ENCODE data around the gene CXCR3.
A peak's percentile ranks its signal among the peaks of the same experiment; 100 is the strongest.
"Not testable (repeated sequence)": the region's sequence is repeated elsewhere in the genome, so short reads cannot be mapped to it uniquely, and the experiment has no call there.

Gene CXCR3

DNA sequence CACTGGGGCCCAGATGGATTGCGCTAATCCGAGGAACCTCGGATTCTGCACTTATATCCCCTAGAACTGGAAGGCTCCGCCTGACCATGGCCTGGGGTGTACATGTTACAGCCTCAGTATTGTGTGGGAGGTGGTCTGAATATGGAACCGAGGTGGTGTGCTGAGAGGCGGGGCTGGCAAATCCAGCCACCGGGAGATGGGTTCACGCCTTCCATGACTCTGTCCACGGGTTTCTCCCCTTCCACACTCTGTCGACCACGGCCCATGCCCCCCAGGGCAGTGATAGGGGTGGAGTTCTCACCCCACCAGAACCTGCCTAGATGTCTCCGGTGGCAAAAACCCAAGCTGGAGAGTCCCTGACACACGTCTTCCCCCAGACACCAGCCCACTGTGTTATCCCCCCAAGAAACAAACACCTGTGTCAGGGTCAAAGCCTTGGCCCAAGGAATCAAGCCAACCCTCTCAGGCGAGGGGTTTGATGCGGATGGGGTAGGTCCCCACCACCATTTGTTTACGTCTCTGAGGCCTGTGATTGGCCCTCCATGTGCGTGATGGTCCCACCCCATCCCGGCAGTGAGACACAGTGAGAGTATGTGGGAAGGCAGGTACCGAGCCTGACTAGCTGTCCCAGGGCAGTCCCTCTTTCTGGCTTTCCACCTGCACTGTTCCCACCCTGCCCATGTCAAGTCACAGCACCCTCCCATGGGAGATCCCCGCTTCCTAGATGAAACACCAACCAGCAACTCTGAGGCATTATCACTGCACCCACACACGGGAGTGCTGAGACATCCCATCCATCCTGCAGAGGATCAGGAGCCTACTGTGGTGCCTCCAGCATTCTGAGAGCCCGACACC lies 42.5 kb upstream of the CXCR3 start:
- no peaks in the 10 kb centered on the region for H3K36me3 ChIP-seq (ENCODE audit: insufficient read depth, low read length)
- H3K79me2 ChIP-seq (ENCODE audit: control insufficient read depth, insufficient read depth, low read length, unreplicated experiment) = no peaks in the 10 kb centered on the region
- no peak overlapping the region for H2AFZ ChIP-seq (ENCODE audit: low read length, unreplicated experiment)
- no peak overlapping the region for H3K4me3 ChIP-seq (ENCODE audit: low read depth, low read length)
- no peaks in the 10 kb centered on the region for H3K4me1 ChIP-seq (ENCODE audit: control insufficient read depth, insufficient read depth, low read length, unreplicated experiment)
- no peaks in the 10 kb centered on the region for H3K27me3 ChIP-seq (ENCODE audit: insufficient read depth, low read length)
- H3K27ac ChIP-seq (ENCODE audit: low read depth, low read length) = no peak overlapping the region

- Histone ChIP-seq H3K27ac (ENCODE audit: low read depth, low read length) (no peak overlapping the region), H3K27me3 (ENCODE audit: insufficient read depth, low read length) (no peaks in the 10 kb centered on the region), H3K36me3 (ENCODE audit: insufficient read depth, low read length) (no peaks in the 10 kb centered on the region), H3K4me3 (ENCODE audit: low read depth, low read length) (no peak overlapping the region), H2AFZ (ENCODE audit: low read length, unreplicated experiment) (no peak overlapping the region), H3K4me1 (ENCODE audit: control insufficient read depth, insufficient read depth, low read length, unreplicated experiment) (no peaks in the 10 kb centered on the region), H3K79me2 (ENCODE audit: control insufficient read depth, insufficient read depth, low read length, unreplicated experiment) (no peaks in the 10 kb centered on the region)
These were observed 41.6 kb upstream of the CXCR3 start for GRCh38 chrX:71659959-71660358.

GRCh38 chrX:71659342-71659741 lies 41.0 kb upstream of the CXCR3 start:
- no peak overlapping the region for H2AFZ ChIP-seq (ENCODE audit: low read length, unreplicated experiment)
- no peaks in the 10 kb centered on the region for H3K79me2 ChIP-seq (ENCODE audit: control insufficient read depth, insufficient read depth, low read length, unreplicated experiment)
- H3K27me3 ChIP-seq (ENCODE audit: insufficient read depth, low read length) = no peaks in the 10 kb centered on the region
- no peaks in the 10 kb centered on the region for H3K4me1 ChIP-seq (ENCODE audit: control insufficient read depth, insufficient read depth, low read length, unreplicated experiment)
- no peak overlapping the region for H3K4me3 ChIP-seq (ENCODE audit: low read depth, low read length)
- H3K36me3 ChIP-seq (ENCODE audit: insufficient read depth, low read length) = no peaks in the 10 kb centered on the region
- H3K27ac ChIP-seq (ENCODE audit: low read depth, low read length) = no peak overlapping the region

GRCh38 chrX:71657267-71657666 lies 39.0 kb upstream of the CXCR3 start:
- Histone ChIP-seq H3K36me3 (ENCODE audit: insufficient read depth, low read length) (no peaks in the 10 kb centered on the region), H3K79me2 (ENCODE audit: control insufficient read depth, insufficient read depth, low read length, unreplicated experiment) (no peaks in the 10 kb centered on the region)

DNA sequence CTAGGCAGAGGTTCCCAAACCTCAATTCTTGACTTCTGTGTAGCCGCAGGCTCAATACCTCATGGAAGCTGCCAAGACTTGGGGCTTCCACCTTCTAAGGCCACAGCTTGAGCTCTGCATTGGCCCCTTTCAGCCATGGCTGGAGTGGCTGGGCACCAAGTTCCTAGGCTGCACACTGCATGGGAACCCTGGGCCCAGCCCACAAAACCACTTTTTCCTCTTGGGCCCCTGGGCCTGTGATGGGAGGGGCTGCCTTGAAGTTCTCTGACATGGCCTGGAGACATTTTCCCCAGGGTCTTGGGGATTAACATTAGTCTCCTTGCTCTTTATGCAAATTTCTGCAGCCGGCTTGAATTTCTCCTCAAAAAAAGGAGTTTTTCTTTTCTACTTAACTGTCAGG lies 35.0 kb upstream of the CXCR3 start:
- no peak overlapping the region for H3K27ac ChIP-seq (ENCODE audit: low read depth, low read length)
- no peaks in the 10 kb centered on the region for H3K79me2 ChIP-seq (ENCODE audit: control insufficient read depth, insufficient read depth, low read length, unreplicated experiment)
- no peak overlapping the region for H2AFZ ChIP-seq (ENCODE audit: low read length, unreplicated experiment)
- no peaks in the 10 kb centered on the region for H3K36me3 ChIP-seq (ENCODE audit: insufficient read depth, low read length)
- no peak overlapping the region for H3K4me3 ChIP-seq (ENCODE audit: low read depth, low read length)
- H3K4me1 ChIP-seq (ENCODE audit: control insufficient read depth, insufficient read depth, low read length, unreplicated experiment) = no peaks in the 10 kb centered on the region
- H3K27me3 ChIP-seq (ENCODE audit: insufficient read depth, low read length) = no peaks in the 10 kb centered on the region

More at GRCh38 chrX:71657267-71657666, 39.0 kb upstream of the CXCR3 start:
- H3K4me3 ChIP-seq (ENCODE audit: low read depth, low read length) = no peak overlapping the region
- H3K27ac ChIP-seq (ENCODE audit: low read depth, low read length) = no peak overlapping the region
- H2AFZ ChIP-seq (ENCODE audit: low read length, unreplicated experiment) = no peak overlapping the region
- no peaks in the 10 kb centered on the region for H3K27me3 ChIP-seq (ENCODE audit: insufficient read depth, low read length)
- H3K4me1 ChIP-seq (ENCODE audit: control insufficient read depth, insufficient read depth, low read length, unreplicated experiment) = no peaks in the 10 kb centered on the region

DNA sequence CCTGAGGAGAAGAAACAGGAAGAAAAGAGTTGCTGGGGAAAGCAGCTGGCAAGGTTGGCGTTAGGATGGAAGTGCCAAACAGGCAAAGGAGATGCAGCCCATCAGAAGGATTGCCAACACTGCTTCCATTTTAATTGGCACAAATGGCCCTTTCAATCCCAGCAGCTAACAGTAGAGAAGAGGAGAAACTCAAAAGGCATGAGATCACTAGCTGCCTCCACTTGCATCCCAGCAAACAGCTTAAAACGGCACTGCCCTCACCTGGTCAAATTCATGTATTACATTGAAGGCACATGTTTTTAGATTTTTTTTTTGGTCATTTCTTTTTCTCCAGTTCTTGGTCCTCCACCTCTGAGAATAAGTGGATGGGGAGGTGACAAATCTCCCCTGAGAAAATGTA lies 34.1 kb upstream of the CXCR3 start:
- H3K27me3 ChIP-seq (ENCODE audit: insufficient read depth, low read length) = no peaks in the 10 kb centered on the region
- H3K36me3 ChIP-seq (ENCODE audit: insufficient read depth, low read length) = no peaks in the 10 kb centered on the region
- H3K79me2 ChIP-seq (ENCODE audit: control insufficient read depth, insufficient read depth, low read length, unreplicated experiment) = no peaks in the 10 kb centered on the region
- no peak overlapping the region for H3K4me3 ChIP-seq (ENCODE audit: low read depth, low read length)
- H3K27ac ChIP-seq (ENCODE audit: low read depth, low read length) = no peak overlapping the region
- H2AFZ ChIP-seq (ENCODE audit: low read length, unreplicated experiment) = no peak overlapping the region
- H3K4me1 ChIP-seq (ENCODE audit: control insufficient read depth, insufficient read depth, low read length, unreplicated experiment) = no peaks in the 10 kb centered on the region

- H3K79me2 ChIP-seq (ENCODE audit: control insufficient read depth, insufficient read depth, low read length, unreplicated experiment) = no peaks in the 10 kb centered on the region
- no peak overlapping the region for H2AFZ ChIP-seq (ENCODE audit: low read length, unreplicated experiment)
- H3K27me3 ChIP-seq (ENCODE audit: insufficient read depth, low read length) = no peaks in the 10 kb centered on the region
- no peak overlapping the region for H3K4me3 ChIP-seq (ENCODE audit: low read depth, low read length)
- H3K27ac ChIP-seq (ENCODE audit: low read depth, low read length) = no peak overlapping the region
- H3K36me3 ChIP-seq (ENCODE audit: insufficient read depth, low read length) = no peaks in the 10 kb centered on the region
- no peaks in the 10 kb centered on the region for H3K4me1 ChIP-seq (ENCODE audit: control insufficient read depth, insufficient read depth, low read length, unreplicated experiment)
These were observed 32.1 kb upstream of the CXCR3 start for GRCh38 chrX:71650333-71650969.

DNA sequence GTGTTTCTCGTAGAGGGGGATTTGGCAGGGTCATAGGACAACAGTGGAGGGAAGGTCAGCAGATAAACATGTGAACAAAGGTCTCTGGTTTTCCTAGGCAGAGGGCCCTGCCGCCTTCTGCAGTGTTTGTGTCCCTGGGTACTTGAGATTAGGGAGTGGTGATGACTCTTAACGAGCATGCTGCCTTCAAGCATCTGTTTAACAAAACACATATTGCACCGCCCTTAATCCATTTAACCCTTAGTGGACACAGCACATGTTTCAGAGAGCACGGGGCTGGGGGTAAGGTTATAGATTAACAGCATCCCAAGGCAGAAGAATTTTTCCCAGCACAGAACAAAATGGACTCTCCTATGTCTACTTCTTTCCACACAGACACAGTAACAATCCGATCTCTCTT lies 26.1 kb upstream of the CXCR3 start:
- H3K4me1 ChIP-seq (ENCODE audit: control insufficient read depth, insufficient read depth, low read length, unreplicated experiment); H3K27me3 ChIP-seq (ENCODE audit: insufficient read depth, low read length); H2AFZ ChIP-seq (ENCODE audit: low read length, unreplicated experiment); H3K36me3 ChIP-seq (ENCODE audit: insufficient read depth, low read length); H3K27ac ChIP-seq (ENCODE audit: low read depth, low read length); H3K79me2 ChIP-seq (ENCODE audit: control insufficient read depth, insufficient read depth, low read length, unreplicated experiment); H3K4me3 ChIP-seq (ENCODE audit: low read depth, low read length): not testable (repeated sequence)

- Histone ChIP-seq H3K27ac (ENCODE audit: low read depth, low read length) (no peak overlapping the region), H3K4me3 (ENCODE audit: low read depth, low read length) (no peak overlapping the region), H2AFZ (ENCODE audit: low read length, unreplicated experiment) (no peak overlapping the region), H3K27me3 (ENCODE audit: insufficient read depth, low read length) (no peaks in the 10 kb centered on the region), H3K79me2 (ENCODE audit: control insufficient read depth, insufficient read depth, low read length, unreplicated experiment) (no peaks in the 10 kb centered on the region), H3K4me1 (ENCODE audit: control insufficient read depth, insufficient read depth, low read length, unreplicated experiment) (peaks cover 19% of the 10 kb centered on the region), H3K36me3 (ENCODE audit: insufficient read depth, low read length) (no peaks in the 10 kb centered on the region)
These were observed 21.7 kb upstream of the CXCR3 start for GRCh38 chrX:71640002-71640401.

GRCh38 chrX:71638409-71638808 lies 20.1 kb upstream of the CXCR3 start:
- no peaks in the 10 kb centered on the region for H3K36me3 ChIP-seq (ENCODE audit: insufficient read depth, low read length)
- H3K27me3 ChIP-seq (ENCODE audit: insufficient read depth, low read length) = no peaks in the 10 kb centered on the region

GRCh38 chrX:71637848-71638247 lies 19.5 kb upstream of the CXCR3 start:
- Histone ChIP-seq H3K27ac (ENCODE audit: low read depth, low read length) (peak overlapping the region; percentile 28; the same call in 1 of the 2 replicates), H3K4me3 (ENCODE audit: low read depth, low read length) (peak overlapping the region; percentile 67), H2AFZ (ENCODE audit: low read length, unreplicated experiment) (peak overlapping the region; percentile 91), H3K4me1 (ENCODE audit: control insufficient read depth, insufficient read depth, low read length, unreplicated experiment) (peaks cover 19% of the 10 kb centered on the region), H3K79me2 (ENCODE audit: control insufficient read depth, insufficient read depth, low read length, unreplicated experiment) (no peaks in the 10 kb centered on the region), H3K36me3 (ENCODE audit: insufficient read depth, low read length) (no peaks in the 10 kb centered on the region), H3K27me3 (ENCODE audit: insufficient read depth, low read length) (no peaks in the 10 kb centered on the region)

More at GRCh38 chrX:71638409-71638808, 20.1 kb upstream of the CXCR3 start:
- H3K4me3 ChIP-seq (ENCODE audit: low read depth, low read length) = peak overlapping the region; percentile 67; the same call in 1 of the 2 replicates
- H3K79me2 ChIP-seq (ENCODE audit: control insufficient read depth, insufficient read depth, low read length, unreplicated experiment) = no peaks in the 10 kb centered on the region
- H2AFZ ChIP-seq (ENCODE audit: low read length, unreplicated experiment) = peak overlapping the region; percentile 91
- H3K27ac ChIP-seq (ENCODE audit: low read depth, low read length) = peak overlapping the region; percentile 28; the same call in 1 of the 2 replicates
- peaks cover 19% of the 10 kb centered on the region for H3K4me1 ChIP-seq (ENCODE audit: control insufficient read depth, insufficient read depth, low read length, unreplicated experiment)

Measured in ACC112 (cell line).